ENCODE data around the gene CACNA2D4. TPM values are rescaled to one million over a fixed set of nuclear protein-coding genes. Genes with fewer than 3 reads are reported as not detected.
A peak's percentile ranks its signal among the peaks of the same experiment; 100 is the strongest.

Gene CACNA2D4
- total RNA-seq, 6 experiments from 2014 or later: 0.07 to 0.26 (median 0.23) TPM; not detected in 2

DNA sequence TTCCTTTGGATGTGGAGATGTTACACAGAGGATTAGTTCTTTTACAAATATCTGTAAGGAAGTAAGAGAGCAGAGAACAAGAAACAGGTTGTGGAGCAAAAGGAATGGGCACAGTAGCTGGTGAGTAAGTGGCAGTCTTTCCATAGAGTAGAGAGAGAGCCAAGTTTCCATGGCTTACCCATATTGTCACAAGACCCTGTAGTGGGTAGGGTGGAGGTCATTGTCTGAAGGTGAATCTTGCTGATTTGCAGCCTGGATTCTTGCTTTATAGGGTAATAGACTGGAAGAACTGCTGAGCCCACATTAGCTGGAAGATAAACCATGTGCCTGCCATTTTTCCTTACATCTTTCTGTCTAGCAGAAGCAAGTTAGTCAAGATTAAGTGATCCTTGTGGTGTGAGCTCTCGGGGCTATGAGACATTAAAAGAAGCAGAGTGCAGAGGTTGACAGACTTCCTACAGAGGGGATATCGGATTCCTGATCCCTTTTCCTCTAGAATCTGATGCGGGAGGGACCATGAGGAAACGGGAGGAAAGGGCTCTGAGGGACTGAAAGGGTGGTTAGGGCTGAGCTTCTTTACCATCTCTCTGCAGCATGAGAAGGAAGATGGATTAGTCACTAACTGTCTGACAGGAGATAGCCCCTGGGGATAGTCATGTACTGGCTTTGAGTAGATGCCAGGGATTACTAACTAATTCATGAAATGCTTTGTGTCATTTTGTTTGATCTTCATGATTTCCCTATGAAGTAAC lies 142.1 kb downstream of the CACNA2D4 start:
- Mint-ChIP-seq H3K36me3 (ENCODE audit: low read depth) (peaks cover 11% of the 10 kb centered on the region), H3K27me3 (ENCODE audit: insufficient read depth) (no peaks in the 10 kb centered on the region; the same call in 1 of the 2 replicates), H3K4me1 (ENCODE audit: low read depth) (peaks cover 76% of the 10 kb centered on the region), H3K4me3 (peak overlapping the region; percentile 66), H3K9me3 (no peaks in the 10 kb centered on the region), H3K27ac (peak overlapping the region; percentile 84)
- no peak for TF ChIP-seq CTCF (IDR thresholded peaks at IDR 0.05)
- peak; percentile 89 for DNase-seq

DNA sequence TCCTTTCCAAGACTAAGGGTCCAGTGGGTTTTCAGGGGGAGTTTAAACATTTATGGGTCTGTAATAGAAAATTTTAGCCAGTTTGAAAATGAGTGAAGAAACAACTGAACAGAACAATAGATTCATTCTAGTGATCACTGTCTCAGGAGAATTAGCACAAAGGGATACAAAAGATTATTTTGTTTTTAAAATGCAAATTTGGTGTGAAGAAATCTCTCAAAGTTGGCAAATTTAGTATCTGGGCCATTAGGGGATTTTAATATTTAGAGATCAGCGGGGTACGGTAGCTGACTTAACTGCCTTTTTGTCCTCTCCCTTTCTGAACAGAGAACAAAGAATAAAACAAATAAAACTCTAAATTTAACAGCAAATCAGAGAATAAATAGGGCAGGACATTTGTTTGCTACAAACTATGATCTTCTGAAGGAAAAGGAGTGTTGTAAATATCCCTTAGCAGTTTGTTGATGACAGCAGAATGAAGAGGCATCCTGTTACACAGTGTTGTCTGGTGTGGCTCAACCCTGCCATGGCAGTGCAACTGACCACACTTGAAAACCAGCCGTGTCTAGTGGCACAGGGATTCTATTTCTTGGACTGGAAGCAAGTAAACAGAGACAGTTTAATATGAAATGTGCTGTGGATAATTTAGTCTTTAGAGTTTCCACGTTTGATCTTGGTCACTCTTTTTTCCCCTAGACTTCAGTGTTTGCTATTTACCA lies 144.4 kb downstream of the CACNA2D4 start:
- peaks cover 68% of the 10 kb centered on the region for H3K4me1 Mint-ChIP-seq (ENCODE audit: low read depth)
- peak overlapping the region; percentile 59 for H3K27ac Mint-ChIP-seq

GRCh38 chr12:1769809-1770494 lies 148.5 kb downstream of the CACNA2D4 start:
- H3K9me3 Mint-ChIP-seq: no peaks in the 10 kb centered on the region
- no peak overlapping the region for H3K27ac Mint-ChIP-seq
- H3K4me1 Mint-ChIP-seq (ENCODE audit: low read depth): peaks cover 28% of the 10 kb centered on the region
- no peaks in the 10 kb centered on the region for H3K27me3 Mint-ChIP-seq (ENCODE audit: insufficient read depth)
- peaks cover 5% of the 10 kb centered on the region for H3K36me3 Mint-ChIP-seq (ENCODE audit: low read depth)
- no peak for TF ChIP-seq CTCF (IDR thresholded peaks at IDR 0.05)
- no peak overlapping the region for H3K4me3 Mint-ChIP-seq
- no peak for DNase-seq

More for the DNA sequence above, 144.4 kb downstream of the CACNA2D4 start:
- Mint-ChIP-seq H3K27me3 (ENCODE audit: insufficient read depth) (no peaks in the 10 kb centered on the region; the same call in 1 of the 2 replicates), H3K36me3 (ENCODE audit: low read depth) (peaks cover 5% of the 10 kb centered on the region), H3K9me3 (no peaks in the 10 kb centered on the region), H3K4me3 (no peak overlapping the region)
- no peak for TF ChIP-seq CTCF (IDR thresholded peaks at IDR 0.05)
- DNase-seq: peak; percentile 15

GRCh38 chr12:1768615-1769014 lies 149.8 kb downstream of the CACNA2D4 start:
- H3K9me3 Mint-ChIP-seq: no peaks in the 10 kb centered on the region
- no peak for DNase-seq
- TF ChIP-seq CTCF (IDR thresholded peaks at IDR 0.05): no peak
- no peak overlapping the region for H3K4me3 Mint-ChIP-seq
- H3K36me3 Mint-ChIP-seq (ENCODE audit: low read depth): peaks cover 5% of the 10 kb centered on the region
- H3K27me3 Mint-ChIP-seq (ENCODE audit: insufficient read depth): no peaks in the 10 kb centered on the region
- H3K4me1 Mint-ChIP-seq (ENCODE audit: low read depth): peaks cover 16% of the 10 kb centered on the region
- H3K27ac Mint-ChIP-seq: no peak overlapping the region

DNA sequence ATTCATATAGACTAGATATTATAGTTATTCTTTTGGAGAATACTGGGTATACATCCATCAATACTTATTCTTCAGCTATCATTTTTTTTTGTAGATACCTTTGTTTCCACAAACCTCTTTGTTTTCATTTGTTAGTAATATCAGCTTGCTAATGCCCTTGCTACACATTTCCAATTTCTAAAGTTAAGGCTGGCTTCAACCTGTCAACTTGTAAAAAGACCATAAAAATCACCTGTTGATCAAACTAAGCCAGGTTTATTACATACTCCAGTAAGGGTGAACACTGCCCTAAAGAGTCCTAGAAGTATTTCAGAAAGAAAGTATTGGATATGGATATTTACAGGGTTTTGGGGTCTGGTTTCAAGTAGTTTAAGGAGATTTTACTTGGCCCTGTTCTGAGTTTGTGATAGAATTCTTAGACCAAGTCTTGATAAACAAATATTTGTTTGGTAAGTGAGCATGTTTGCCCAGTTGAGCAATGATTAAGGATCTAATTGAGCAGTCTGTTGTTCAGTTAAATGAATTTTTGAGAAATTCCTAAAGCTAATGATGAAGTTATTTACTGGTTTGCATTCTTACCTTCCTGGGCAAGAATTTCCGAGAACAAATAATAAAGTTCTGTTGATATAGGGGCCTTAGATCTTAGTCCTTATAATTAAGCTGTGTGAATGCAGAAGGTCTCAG lies 150.9 kb downstream of the CACNA2D4 start:
- no peak overlapping the region for H3K4me3 Mint-ChIP-seq
- no peak for TF ChIP-seq CTCF (IDR thresholded peaks at IDR 0.05)
- H3K27me3 Mint-ChIP-seq (ENCODE audit: insufficient read depth): no peaks in the 10 kb centered on the region
- H3K9me3 Mint-ChIP-seq: no peaks in the 10 kb centered on the region
- H3K27ac Mint-ChIP-seq: no peak overlapping the region
- no peaks in the 10 kb centered on the region for H3K36me3 Mint-ChIP-seq (ENCODE audit: low read depth)
- no peak for DNase-seq
- H3K4me1 Mint-ChIP-seq (ENCODE audit: low read depth): peaks cover 14% of the 10 kb centered on the region
